Measurements from ENCODE around the gene MYO1G.
A peak's percentile ranks its signal among the peaks of the same experiment; 100 is the strongest.

Gene MYO1G

GRCh38 chr7:44999245-45000092 lies 20.7 kb upstream of the MYO1G start:
- Histone ChIP-seq H2BK5ac (ENCODE audit: low read length) (no peak overlapping the region), H3K14ac (ENCODE audit: low read length) (no peak overlapping the region), H2AK5ac (ENCODE audit: low read depth, low read length) (no peak overlapping the region), H2BK12ac (ENCODE audit: low read length) (no peak overlapping the region), H3K4me2 (ENCODE audit: insufficient read depth, low read length, poor library complexity, severe bottlenecking) (peak overlapping the region; percentile 45), H3K27ac (replicated peaks; ENCODE audit: low read length) (peak overlapping the region; percentile 98), H3K4ac (ENCODE audit: low read length) (no peak overlapping the region), H2BK15ac (ENCODE audit: low read length) (no peak overlapping the region), H3K27me3 (ENCODE audit: control insufficient read depth in 3 of 3, insufficient read depth in 3 of 3, low read depth in 1 of 3, low read length in 3 of 3) (no peaks in the 10 kb centered on the region), H4K8ac (ENCODE audit: low read depth, low read length) (no peak overlapping the region), H2BK120ac (ENCODE audit: low read depth, low read length) (no peak overlapping the region), H3K4me3 (ENCODE audit: low read length in 2 of 2) (peak overlapping the region; percentile 94 to 95), H4K91ac (ENCODE audit: low read depth, low read length, poor library complexity) (no peak overlapping the region), H3K18ac (ENCODE audit: low read length) (peak overlapping the region; percentile 89), H3K9me3 (replicated peaks in 1 of 2; ENCODE audit: control insufficient read depth in 2 of 2, insufficient read depth in 1 of 2, low read depth in 1 of 2, low read length in 2 of 2) (no peaks in the 10 kb centered on the region), H3K79me1 (ENCODE audit: low read depth, low read length) (peaks cover 10% of the 10 kb centered on the region), H2AFZ (ENCODE audit: low read length) (peak overlapping the region; percentile 90), H3K23ac (ENCODE audit: low read depth, low read length, poor library complexity) (peak overlapping the region; percentile 44), H3K4me1 (ENCODE audit: control insufficient read depth in 2 of 2, insufficient read depth in 1 of 2, low read depth in 1 of 2, low read length in 2 of 2) (peaks cover 7 to 9% of the 10 kb centered on the region in 2 donors), H3K9ac (ENCODE audit: low read depth, low read length, poor library complexity) (peak overlapping the region; percentile 93), H3K36me3 (replicated peaks in 1 of 2; ENCODE audit: control insufficient read depth in 2 of 2, insufficient read depth in 2 of 2, low read length in 2 of 2) (peaks cover 4 to 10% of the 10 kb centered on the region in 2 donors)
- DNase-seq (ENCODE audit: low spot score) = peak; percentile 99
- no CpG with 5 or more reads among the region's 66 CpGs for WGBS, 2 donors (ENCODE audit: extremely low coverage in 2 of 2, insufficient read length in 2 of 2, insufficient replicate concordance in 1 of 2)

GRCh38 chr7:44998153-44998871 lies 19.5 kb upstream of the MYO1G start:
- DNase-seq (ENCODE audit: low spot score) = no peak
- H3K27ac ChIP-seq (replicated peaks; ENCODE audit: low read length) = no peak overlapping the region
- no peak overlapping the region for H2BK12ac ChIP-seq (ENCODE audit: low read length)
- H3K4ac ChIP-seq (ENCODE audit: low read length) = no peak overlapping the region
- no peaks in the 10 kb centered on the region for H3K27me3 ChIP-seq (ENCODE audit: control insufficient read depth in 3 of 3, insufficient read depth in 3 of 3, low read depth in 1 of 3, low read length in 3 of 3)
- peak overlapping the region; percentile 90 for H2AFZ ChIP-seq (ENCODE audit: low read length)
- no peak overlapping the region for H2BK15ac ChIP-seq (ENCODE audit: low read length)
- no peaks in the 10 kb centered on the region for H3K9me3 ChIP-seq (replicated peaks in 1 of 2; ENCODE audit: control insufficient read depth in 2 of 2, insufficient read depth in 1 of 2, low read depth in 1 of 2, low read length in 2 of 2)
- peaks cover 8% of the 10 kb centered on the region for H3K79me1 ChIP-seq (ENCODE audit: low read depth, low read length)
- H3K4me1 ChIP-seq (ENCODE audit: control insufficient read depth in 2 of 2, insufficient read depth in 1 of 2, low read depth in 1 of 2, low read length in 2 of 2) = peaks cover 7 to 9% of the 10 kb centered on the region in 2 donors
- H3K9ac ChIP-seq (ENCODE audit: low read depth, low read length, poor library complexity) = no peak overlapping the region
- H3K36me3 ChIP-seq (replicated peaks in 1 of 2; ENCODE audit: control insufficient read depth in 2 of 2, insufficient read depth in 2 of 2, low read length in 2 of 2) = peaks cover 2 to 10% of the 10 kb centered on the region in 2 donors
- no peak overlapping the region for H2BK5ac ChIP-seq (ENCODE audit: low read length)
- H3K4me2 ChIP-seq (ENCODE audit: insufficient read depth, low read length, poor library complexity, severe bottlenecking) = no peak overlapping the region
- no peak overlapping the region for H2AK5ac ChIP-seq (ENCODE audit: low read depth, low read length)
- no peak overlapping the region for H4K8ac ChIP-seq (ENCODE audit: low read depth, low read length)
- no peak overlapping the region for H3K18ac ChIP-seq (ENCODE audit: low read length)
- no peak overlapping the region for H3K23ac ChIP-seq (ENCODE audit: low read depth, low read length, poor library complexity)
- H4K91ac ChIP-seq (ENCODE audit: low read depth, low read length, poor library complexity) = no peak overlapping the region
- peak overlapping the region in 1 of 2 donors; percentile 95 for H3K4me3 ChIP-seq (ENCODE audit: low read length in 2 of 2)
- no peak overlapping the region for H3K14ac ChIP-seq (ENCODE audit: low read length)
- no peak overlapping the region for H2BK120ac ChIP-seq (ENCODE audit: low read depth, low read length)
- no CpG with 5 or more reads among the region's 4 CpGs for WGBS, 2 donors (ENCODE audit: extremely low coverage in 2 of 2, insufficient read length in 2 of 2, insufficient replicate concordance in 1 of 2)

GRCh38 chr7:44995555-44996493 lies 17.0 kb upstream of the MYO1G start:
- no peak for DNase-seq (ENCODE audit: low spot score)
- Histone ChIP-seq H3K14ac (ENCODE audit: low read length) (no peak overlapping the region), H3K23ac (ENCODE audit: low read depth, low read length, poor library complexity) (no peak overlapping the region), H4K8ac (ENCODE audit: low read depth, low read length) (no peak overlapping the region), H3K4me1 (ENCODE audit: control insufficient read depth in 2 of 2, insufficient read depth in 1 of 2, low read depth in 1 of 2, low read length in 2 of 2) (peaks cover 1 to 2% of the 10 kb centered on the region in 2 donors), H3K18ac (ENCODE audit: low read length) (no peak overlapping the region), H4K91ac (ENCODE audit: low read depth, low read length, poor library complexity) (no peak overlapping the region), H3K9me3 (replicated peaks in 1 of 2; ENCODE audit: control insufficient read depth in 2 of 2, insufficient read depth in 1 of 2, low read depth in 1 of 2, low read length in 2 of 2) (no peaks in the 10 kb centered on the region), H3K27me3 (ENCODE audit: control insufficient read depth in 3 of 3, insufficient read depth in 3 of 3, low read depth in 1 of 3, low read length in 3 of 3) (no peaks in the 10 kb centered on the region), H3K36me3 (replicated peaks in 1 of 2; ENCODE audit: control insufficient read depth in 2 of 2, insufficient read depth in 2 of 2, low read length in 2 of 2) (no peaks in the 10 kb centered on the region), H3K79me1 (ENCODE audit: low read depth, low read length) (peaks cover 3% of the 10 kb centered on the region), H3K4me2 (ENCODE audit: insufficient read depth, low read length, poor library complexity, severe bottlenecking) (no peak overlapping the region), H2AFZ (ENCODE audit: low read length) (no peak overlapping the region), H3K4ac (ENCODE audit: low read length) (no peak overlapping the region), H2BK5ac (ENCODE audit: low read length) (no peak overlapping the region), H2BK15ac (ENCODE audit: low read length) (no peak overlapping the region), H3K4me3 (ENCODE audit: low read length in 2 of 2) (no peak overlapping the region), H3K9ac (ENCODE audit: low read depth, low read length, poor library complexity) (no peak overlapping the region), H2BK12ac (ENCODE audit: low read length) (no peak overlapping the region), H2AK5ac (ENCODE audit: low read depth, low read length) (no peak overlapping the region), H3K27ac (replicated peaks; ENCODE audit: low read length) (no peak overlapping the region), H2BK120ac (ENCODE audit: low read depth, low read length) (no peak overlapping the region)
- no CpG with 5 or more reads among the region's 8 CpGs for WGBS, 2 donors (ENCODE audit: extremely low coverage in 2 of 2, insufficient read length in 2 of 2, insufficient replicate concordance in 1 of 2)

All from neuronal stem cell (in vitro differentiated cells).